Vagina (tissue), 2 donors: Measurements from ENCODE around the gene C13orf46. TPM values are rescaled to one million over a fixed set of nuclear protein-coding genes. Genes with fewer than 3 reads are reported as not detected.

Source experiments
- DNase-seq, 2 donors: peaks; one replicate each; pipeline ENCODE4 v3.0.0-alpha.2; 2017; ENCODE audit errors: extremely low spot score in 2 of 2
- H3K27ac ChIP-seq: fragments of 200-600 bp; sonication (generic); one replicate; pipeline ENCODE4 v1.5.1; 2019
- H3K27me3 ChIP-seq: fragments of 200-600 bp; sonication (generic); one replicate; pipeline ENCODE4 v1.5.1; 2019
- H3K36me3 ChIP-seq, 2 donors: fragments of 200-600 bp; sonication (generic); one replicate each; pipeline ENCODE4 v1.5.1; 2017 to 2019
- H3K4me1 ChIP-seq: fragments of 200-600 bp; sonication (generic); one replicate; pipeline ENCODE4 v1.5.1; 2019
- H3K4me3 ChIP-seq, 2 donors: fragments of 200-600 bp; sonication (generic); 1 replicate in 1 of 2; 2 replicates in 1 of 2; pipeline ENCODE4 v1.5.1; 2016 to 2019
- H3K9me3 ChIP-seq: fragments of 200-600 bp; sonication (generic); one replicate; pipeline ENCODE4 v1.5.1; 2019
- POLR2A ChIP-seq, 2 donors: fragments of 450-650 bp; IDR thresholded peaks; one replicate each; pipeline ENCODE4 v1.6.1; 2017; ENCODE audit warnings: antibody characterized with exemption in 2 of 2, mild to moderate bottlenecking in 2 of 2, moderate library complexity in 2 of 2
- POLR2AphosphoS5 ChIP-seq, 2 donors: sonication (generic); formaldehyde crosslinking; IDR thresholded peaks; one replicate each; pipeline ENCODE4 v1.9.0; 2017; ENCODE audit warnings: antibody characterized with exemption in 2 of 2, mild to moderate bottlenecking in 2 of 2, low read depth in 1 of 2; ENCODE audit not compliant: insufficient read depth in 1 of 2
- intact Hi-C: fragments of 100-400 bp; cut with DNase I; formaldehyde crosslinking; loops from one replicate; pipeline ENCODE4 v1.15.1; 2023
- total RNA-seq: library from RNA; depleted of rRNA; stranded (reverse); fragments of >200 nt; gene quantifications from one replicate; pipeline ENCODE4 v1.2.3, GENCODE V29; 2016
- TF ChIP-seq, protein P1 (sequence below), 3 experiments: fragments of 450-650 bp in 2 of 3; fragments of 200-600 bp in 1 of 3; sonication (generic) in 1 of 3; IDR thresholded peaks; one replicate each; pipeline ENCODE4 v1.5.1; 2017 to 2019; ENCODE audit warnings: antibody characterized with exemption in 3 of 3, mild to moderate bottlenecking in 2 of 3, moderate library complexity in 2 of 3

Gene C13orf46
- total RNA-seq, 1 donor from 2014 or later = not detected

DNA sequence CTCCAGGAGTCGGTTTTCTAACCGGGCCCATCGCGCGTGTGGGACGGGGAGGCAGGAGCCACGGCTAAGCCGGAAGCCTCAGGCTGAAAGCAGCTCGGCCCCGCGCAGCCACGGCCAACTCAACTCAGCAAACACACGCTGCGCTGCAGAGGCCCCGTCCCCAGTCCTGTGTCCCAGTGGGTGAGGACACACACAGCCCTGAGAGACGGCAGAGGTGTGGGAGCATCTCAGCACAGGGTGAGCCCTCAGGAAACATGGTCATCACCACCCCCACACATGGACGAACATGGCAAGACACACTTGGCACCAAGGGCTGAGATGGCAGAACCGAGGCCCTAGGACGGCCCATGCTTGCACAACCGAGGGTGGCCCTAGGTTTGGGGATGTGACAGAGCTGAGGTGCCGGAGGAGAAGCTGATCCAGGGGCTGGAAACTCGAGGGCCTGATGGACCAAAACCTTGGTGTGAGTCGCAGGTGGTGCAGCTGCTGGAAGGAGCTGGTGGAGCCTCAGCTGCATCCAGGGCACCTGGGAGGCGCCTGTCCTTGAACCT, 29.0 kb upstream of the C13orf46 start:
- no peaks in the 10 kb centered on the region for H3K36me3 ChIP-seq
- no peak overlapping the region for H3K27ac ChIP-seq
- no peaks in the 10 kb centered on the region for H3K27me3 ChIP-seq
- H3K9me3 ChIP-seq = no peaks in the 10 kb centered on the region
- H3K4me1 ChIP-seq = peaks cover 7% of the 10 kb centered on the region
- no peak for DNase-seq
- no peak overlapping the region for H3K4me3 ChIP-seq
- intact Hi-C loops = no loop called here
- TF ChIP-seq POLR2A (IDR thresholded peaks at IDR 0.05) = no peak

DNA sequence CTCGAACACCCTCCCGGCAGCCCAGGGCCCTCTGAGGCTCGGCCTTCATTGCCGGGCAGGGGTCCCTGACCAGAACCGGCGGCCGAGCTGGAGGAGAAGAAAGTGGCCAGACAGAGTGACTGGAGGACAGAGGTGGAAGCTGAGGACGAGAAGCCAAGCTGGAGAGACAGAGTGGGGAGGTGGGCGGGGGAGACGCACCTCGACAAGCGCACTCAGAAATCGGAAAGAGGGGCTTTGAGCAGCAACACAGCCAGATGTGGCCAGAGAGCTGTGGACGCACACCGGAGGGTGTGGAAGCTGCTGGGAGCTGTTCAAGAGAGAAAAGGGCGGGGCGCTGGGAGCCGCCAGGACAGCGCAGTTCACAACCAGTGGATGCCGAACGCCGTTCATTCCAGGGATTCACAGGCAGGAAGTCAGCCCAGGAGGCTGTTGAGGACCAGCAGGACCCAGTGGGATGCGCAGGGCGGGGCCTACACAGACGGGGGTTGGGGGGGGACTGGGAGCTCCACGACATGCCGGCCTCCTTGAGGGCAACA, 28.2 kb upstream of the C13orf46 start:
- no peak overlapping the region for H3K4me3 ChIP-seq
- no peaks in the 10 kb centered on the region for H3K36me3 ChIP-seq
- peaks cover 10% of the 10 kb centered on the region for H3K4me1 ChIP-seq
- DNase-seq = no peak
- intact Hi-C loops = no loop called here
- H3K9me3 ChIP-seq = no peaks in the 10 kb centered on the region
- TF ChIP-seq, protein P1, sequence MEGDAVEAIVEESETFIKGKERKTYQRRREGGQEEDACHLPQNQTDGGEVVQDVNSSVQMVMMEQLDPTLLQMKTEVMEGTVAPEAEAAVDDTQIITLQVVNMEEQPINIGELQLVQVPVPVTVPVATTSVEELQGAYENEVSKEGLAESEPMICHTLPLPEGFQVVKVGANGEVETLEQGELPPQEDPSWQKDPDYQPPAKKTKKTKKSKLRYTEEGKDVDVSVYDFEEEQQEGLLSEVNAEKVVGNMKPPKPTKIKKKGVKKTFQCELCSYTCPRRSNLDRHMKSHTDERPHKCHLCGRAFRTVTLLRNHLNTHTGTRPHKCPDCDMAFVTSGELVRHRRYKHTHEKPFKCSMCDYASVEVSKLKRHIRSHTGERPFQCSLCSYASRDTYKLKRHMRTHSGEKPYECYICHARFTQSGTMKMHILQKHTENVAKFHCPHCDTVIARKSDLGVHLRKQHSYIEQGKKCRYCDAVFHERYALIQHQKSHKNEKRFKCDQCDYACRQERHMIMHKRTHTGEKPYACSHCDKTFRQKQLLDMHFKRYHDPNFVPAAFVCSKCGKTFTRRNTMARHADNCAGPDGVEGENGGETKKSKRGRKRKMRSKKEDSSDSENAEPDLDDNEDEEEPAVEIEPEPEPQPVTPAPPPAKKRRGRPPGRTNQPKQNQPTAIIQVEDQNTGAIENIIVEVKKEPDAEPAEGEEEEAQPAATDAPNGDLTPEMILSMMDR (IDR thresholded peaks at IDR 0.05) = no peak
- TF ChIP-seq POLR2AphosphoS5 (IDR thresholded peaks at IDR 0.05; ENCODE audit: insufficient read depth in 1 of 2, low read depth in 1 of 2) (no peak), POLR2A (IDR thresholded peaks at IDR 0.05) (no peak)
- no peaks in the 10 kb centered on the region for H3K27me3 ChIP-seq
- no peak overlapping the region for H3K27ac ChIP-seq

DNA sequence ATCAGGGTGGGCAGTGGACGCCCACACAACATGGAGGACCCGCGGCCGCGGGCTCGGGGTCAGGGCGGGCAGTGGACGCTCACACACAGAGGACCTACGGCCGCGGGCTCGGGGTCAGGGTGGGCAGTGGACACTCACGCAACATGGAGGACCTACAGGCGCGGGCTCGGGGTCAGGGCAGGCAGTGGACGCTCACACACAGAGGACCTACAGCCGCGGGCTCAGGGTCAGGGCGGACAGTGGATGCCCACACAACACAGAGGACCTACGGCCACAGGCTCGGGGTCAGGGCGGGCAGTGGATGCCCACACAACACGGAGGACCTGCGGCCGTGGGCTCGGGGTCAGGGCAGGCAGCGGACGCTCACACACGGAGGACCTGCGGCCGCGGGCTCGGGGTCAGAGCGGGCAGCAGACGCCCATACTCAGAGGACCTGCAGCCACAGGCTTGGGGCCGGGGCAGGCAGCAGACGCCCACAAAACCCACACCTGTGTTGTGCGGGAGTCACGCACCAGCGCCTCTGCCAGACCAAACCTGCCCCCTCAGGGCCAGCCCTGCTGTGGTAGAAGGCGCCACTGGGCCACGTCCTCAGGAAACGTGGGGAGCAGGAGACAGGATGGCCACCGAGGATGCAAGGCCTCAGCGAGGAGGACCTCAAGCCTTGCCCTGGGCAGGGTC, 27.6 kb upstream of the C13orf46 start:
- peaks cover 0 to under 1% of the 10 kb centered on the region in 2 donors for H3K36me3 ChIP-seq
- H3K9me3 ChIP-seq = no peaks in the 10 kb centered on the region
- no peak for DNase-seq
- H3K4me1 ChIP-seq = peaks cover 10% of the 10 kb centered on the region
- no peaks in the 10 kb centered on the region for H3K27me3 ChIP-seq
- no peak overlapping the region for H3K4me3 ChIP-seq
- TF ChIP-seq POLR2AphosphoS5 (IDR thresholded peaks at IDR 0.05; ENCODE audit: insufficient read depth in 1 of 2, low read depth in 1 of 2) (no peak), POLR2A (IDR thresholded peaks at IDR 0.05) (no peak)
- TF ChIP-seq, protein P1 (IDR thresholded peaks at IDR 0.05) = no peak
- no peak overlapping the region for H3K27ac ChIP-seq
- intact Hi-C loops = no loop called here

DNA sequence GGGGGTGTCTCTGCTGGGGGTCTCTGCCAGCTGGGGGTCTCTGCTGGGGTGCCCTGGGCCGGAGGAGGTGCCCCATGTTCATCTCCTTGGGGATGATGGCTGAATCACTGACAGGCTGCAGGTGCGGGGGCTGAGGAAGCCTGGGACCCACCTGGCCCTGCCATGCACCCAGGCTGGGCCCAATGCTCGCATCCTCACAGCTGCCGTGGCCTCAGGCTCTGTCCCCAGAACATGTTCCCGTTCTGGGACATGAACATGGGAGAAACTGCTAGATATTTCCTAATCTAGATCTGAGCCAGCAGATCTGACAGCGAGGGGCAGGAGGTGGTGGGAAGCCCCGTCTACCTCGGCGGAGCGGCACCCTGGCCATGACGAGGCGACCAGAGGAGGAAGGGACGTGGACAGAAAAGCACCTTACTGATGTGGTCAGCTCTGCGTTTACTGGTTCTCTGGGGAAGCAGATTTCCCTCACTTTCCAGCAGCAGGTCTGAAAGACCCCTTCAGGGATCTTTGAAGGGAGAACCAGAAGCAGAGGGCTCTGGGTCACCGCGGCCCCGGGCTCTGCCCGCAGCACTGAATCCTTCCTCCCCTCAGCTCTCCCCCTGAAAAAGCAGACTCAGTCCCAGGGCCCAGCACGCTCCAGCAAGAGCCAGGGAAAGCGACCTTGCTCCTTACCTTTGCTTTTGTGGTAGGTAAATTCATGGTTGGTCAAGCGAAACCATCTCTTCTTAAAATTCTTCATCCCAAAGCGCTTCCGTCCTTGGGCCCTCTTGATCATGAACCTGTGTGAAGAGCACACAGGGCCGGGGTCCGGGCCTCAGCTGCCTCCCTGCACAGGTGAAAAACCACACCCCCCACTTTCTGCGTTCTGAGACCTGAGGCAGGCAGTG, 26.5 kb upstream of the C13orf46 start:
- H3K36me3 ChIP-seq = peaks cover 0 to 6% of the 10 kb centered on the region in 2 donors
- no peak overlapping the region for H3K27ac ChIP-seq
- peaks cover 10% of the 10 kb centered on the region for H3K4me1 ChIP-seq
- intact Hi-C loops = no loop called here
- H3K4me3 ChIP-seq = no peak overlapping the region
- no peaks in the 10 kb centered on the region for H3K27me3 ChIP-seq
- TF ChIP-seq POLR2A (IDR thresholded peaks at IDR 0.05) (no peak), POLR2AphosphoS5 (IDR thresholded peaks at IDR 0.05; ENCODE audit: insufficient read depth in 1 of 2, low read depth in 1 of 2) (no peak)
- TF ChIP-seq, protein P1 (IDR thresholded peaks at IDR 0.05) = no peak
- DNase-seq = no peak
- H3K9me3 ChIP-seq = no peaks in the 10 kb centered on the region

- no peak for DNase-seq
- intact Hi-C loops = no loop called here
- no peak overlapping the region for H3K27ac ChIP-seq
Measured at GRCh38 chr13:113999618-113999910, 25.7 kb upstream of the C13orf46 start.

More at GRCh38 chr13:113999618-113999910, 25.7 kb upstream of the C13orf46 start:
- Histone ChIP-seq H3K36me3 (peaks cover 0 to 6% of the 10 kb centered on the region in 2 donors), H3K4me3 (no peak overlapping the region), H3K4me1 (peaks cover 10% of the 10 kb centered on the region), H3K27me3 (no peaks in the 10 kb centered on the region), H3K9me3 (no peaks in the 10 kb centered on the region)
- TF ChIP-seq, protein P1 (IDR thresholded peaks at IDR 0.05) = no peak
